ENCODE measurements around the gene LMOD3.

The LMOD3 gene

DNA sequence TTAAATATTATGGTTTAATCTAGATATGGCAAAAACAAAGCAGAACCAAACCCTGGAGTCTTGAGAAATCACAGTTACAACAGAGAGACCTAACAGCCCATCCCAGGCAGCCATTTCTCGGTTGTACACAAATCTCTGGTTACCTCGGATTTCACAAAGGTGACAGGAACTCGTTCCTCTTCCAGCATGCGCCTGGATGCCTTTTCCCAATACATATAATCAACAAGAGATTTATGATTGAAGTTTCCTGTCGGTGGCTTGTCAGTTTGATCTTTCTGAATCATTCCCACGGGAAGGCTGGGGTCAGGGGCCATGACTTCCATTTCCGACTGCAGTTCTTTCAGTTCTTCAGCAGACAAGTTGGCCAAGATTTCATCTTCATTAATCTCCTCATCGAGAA, 445 bp downstream of the LMOD3 start:
- DNase-seq (ENCODE audit: low spot score), result no peak

DNA sequence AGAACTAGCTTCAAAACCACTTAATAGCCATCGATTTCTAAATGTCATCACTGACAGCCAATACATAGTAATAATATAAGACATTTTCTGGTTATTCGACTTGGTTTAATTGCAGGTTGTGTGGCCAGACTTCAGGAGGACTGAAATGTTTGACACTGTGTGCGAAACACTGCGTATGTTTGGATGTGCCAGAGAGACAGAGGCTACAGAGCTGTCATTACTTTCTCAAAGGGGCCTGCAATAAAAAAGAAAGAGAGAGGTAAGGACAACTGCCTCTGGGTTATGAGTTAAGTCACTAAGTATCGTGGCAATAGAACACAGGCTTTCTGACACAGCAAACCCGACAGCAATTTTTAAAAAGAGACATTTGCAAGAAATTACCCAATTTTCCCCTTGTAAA, 882 bp downstream of the LMOD3 start:
- DNase-seq (ENCODE audit: low spot score), result no peak

DNA sequence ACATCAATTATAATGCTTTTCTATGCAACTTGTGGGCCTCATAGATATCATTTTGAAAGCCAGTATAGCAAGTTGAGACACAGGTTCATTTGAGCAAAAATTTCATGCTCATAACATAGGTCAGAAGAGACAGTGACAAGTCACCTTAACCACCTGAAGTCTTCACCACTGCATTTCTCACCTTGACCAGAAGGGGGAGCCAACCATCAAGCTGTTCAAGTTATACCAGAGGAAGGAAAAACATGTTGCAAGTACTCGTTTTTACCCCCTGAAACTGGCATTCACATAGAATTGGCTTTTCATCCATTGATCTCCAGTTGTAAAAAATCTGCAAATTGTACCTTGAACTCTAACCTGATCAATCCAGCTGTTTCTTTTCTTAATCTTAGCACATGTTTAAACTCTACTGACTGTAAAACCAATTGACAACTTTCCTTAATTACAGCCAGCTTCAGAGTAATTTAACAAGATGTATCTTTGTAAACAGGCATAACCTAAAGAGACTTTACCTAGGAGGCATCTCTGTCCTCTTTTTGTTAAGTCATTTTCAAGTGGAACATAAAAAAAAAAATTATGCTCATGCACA, 1.4 kb downstream of the LMOD3 start:
- DNase-seq (ENCODE audit: low spot score), result peak; percentile 84

DNA sequence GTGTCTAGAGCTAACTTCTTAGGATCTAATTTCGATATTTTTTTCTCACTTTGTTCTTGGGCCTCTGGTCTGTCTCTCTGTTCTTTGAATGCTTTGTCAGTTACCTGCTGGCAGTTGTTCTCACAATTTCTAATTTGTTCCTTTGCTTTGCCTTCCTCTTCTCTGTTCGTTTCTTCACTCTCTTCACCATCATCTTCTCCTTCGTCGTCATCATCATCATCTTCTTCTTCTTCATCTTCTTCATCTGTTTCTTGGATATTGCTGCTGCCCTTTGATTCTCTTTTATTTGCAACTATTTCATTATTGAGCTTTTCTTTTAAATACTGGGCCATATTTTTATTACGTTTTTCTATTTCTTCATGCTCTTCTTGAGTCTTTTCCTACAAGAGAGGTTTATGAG, 2.7 kb downstream of the LMOD3 start:
- DNase-seq (ENCODE audit: low spot score), result no peak

DNA sequence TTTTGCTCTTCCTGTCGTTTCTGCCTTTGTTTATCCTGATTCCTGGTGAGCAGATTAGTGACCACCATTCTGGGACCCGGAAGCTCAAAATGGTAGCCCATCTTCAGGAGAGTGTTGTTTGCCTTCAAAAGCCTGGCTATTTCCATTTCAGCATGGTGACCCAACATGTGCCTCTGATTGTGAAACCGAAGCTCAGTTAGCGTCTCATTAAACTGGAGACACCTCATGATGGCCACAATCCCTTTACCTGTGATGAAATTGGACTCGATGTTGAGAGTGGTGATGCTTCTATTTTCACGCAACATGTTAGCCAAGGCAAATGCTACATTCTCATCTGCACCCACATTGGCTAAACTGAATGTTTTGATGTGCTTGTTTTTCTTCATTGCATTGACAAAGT, 3.3 kb downstream of the LMOD3 start:
- DNase-seq (ENCODE audit: low spot score), result no peak

DNA sequence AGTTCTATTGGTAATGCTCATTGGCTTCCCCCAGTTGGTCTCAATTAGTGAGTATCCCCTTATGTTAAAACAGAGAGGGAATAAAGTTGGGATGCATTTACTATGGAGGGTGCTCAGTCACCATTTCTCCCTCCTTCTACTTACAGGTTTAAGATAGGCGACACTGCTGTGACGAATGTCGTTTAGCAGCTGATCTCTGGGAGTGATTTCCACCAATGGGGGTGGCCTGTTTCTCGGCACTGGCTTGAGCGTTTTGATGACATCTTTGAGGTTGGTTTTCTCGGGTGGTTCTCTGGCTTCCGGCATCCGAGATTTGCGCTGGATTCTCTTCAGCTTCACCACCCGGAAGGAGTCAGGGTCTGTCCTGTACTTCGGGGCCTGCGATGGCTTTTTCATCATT, 3.8 kb downstream of the LMOD3 start:
- no peak for DNase-seq (ENCODE audit: low spot score)

DNA sequence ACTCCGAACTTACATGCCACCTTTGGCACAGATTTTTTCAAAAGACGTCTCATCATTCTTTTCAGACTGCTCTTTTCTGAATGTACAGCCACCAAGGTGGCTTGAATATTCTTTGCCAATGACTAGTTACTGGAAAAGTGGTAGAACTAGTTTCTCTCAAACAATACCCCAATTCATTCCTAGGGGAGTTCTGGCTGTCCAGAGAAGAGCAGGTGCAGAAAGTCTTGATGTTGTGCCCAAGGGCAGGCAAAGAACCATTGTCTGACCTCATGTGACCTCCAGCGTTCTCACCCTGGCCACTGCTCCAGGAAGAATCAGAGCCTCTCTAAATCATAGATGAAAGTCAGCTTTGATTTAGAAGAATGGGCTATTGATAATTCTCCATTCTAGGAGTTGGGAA, 5.5 kb downstream of the LMOD3 start:
- DNase-seq (ENCODE audit: low spot score), result peak; percentile 95

DNA sequence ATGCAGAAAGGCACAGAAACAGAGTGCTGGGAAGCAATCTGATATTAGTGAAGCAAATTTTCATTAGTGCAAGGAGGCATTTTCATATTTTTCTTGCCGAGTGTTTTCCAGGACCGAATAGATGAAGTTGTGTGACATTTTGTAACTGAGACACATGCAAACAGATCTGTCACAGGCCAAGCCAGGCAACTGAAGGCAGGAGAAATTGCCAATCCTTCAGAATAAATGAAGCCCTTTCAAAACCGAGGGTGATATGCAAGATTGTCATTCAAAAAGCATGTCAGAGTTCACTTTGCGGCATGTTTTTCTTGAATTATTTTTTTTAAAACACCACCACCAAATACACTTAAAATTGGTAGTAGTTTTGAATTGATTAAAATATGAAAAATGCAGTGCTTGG, 6.2 kb downstream of the LMOD3 start:
- DNase-seq (ENCODE audit: low spot score), result peak; percentile 75

DNA sequence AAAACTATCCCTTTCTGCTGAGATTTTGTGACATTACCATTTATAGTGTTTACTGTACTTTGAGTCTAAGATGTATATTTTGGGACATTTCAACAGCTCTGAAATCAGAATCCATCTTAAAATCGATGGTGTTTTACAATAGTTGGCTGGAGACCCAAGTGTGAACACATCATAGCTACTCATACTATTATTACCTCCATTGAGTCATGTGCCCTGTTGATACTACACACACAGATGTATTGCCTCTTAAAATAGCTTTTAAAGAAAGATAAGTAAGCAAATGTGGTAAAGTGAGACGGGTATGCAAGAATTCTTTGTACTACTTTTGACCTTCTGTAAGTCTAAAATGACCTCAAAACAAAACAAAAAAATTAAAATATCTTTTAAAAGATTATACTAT, 6.7 kb downstream of the LMOD3 start:
- DNase-seq (ENCODE audit: low spot score), result no peak

DNA sequence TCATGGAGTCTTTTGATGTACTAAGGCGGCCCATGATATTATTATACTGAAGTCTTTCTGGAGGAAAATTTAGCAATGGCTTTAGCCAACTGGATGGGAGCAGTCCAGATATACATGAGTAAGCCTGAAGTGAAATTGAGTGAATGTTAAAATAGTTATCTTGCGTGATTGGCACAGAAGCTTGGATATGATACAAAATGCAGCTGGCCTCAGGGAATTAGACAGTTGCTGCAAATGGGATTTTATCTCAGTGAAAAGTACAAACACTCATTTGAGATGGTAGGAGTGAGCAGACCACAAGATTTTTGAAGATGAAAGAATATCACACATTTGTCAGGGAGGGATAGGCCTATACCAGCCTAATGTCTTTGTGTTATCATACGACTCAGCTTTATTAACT, 8.9 kb downstream of the LMOD3 start:
- DNase-seq (ENCODE audit: low spot score), result no peak

DNA sequence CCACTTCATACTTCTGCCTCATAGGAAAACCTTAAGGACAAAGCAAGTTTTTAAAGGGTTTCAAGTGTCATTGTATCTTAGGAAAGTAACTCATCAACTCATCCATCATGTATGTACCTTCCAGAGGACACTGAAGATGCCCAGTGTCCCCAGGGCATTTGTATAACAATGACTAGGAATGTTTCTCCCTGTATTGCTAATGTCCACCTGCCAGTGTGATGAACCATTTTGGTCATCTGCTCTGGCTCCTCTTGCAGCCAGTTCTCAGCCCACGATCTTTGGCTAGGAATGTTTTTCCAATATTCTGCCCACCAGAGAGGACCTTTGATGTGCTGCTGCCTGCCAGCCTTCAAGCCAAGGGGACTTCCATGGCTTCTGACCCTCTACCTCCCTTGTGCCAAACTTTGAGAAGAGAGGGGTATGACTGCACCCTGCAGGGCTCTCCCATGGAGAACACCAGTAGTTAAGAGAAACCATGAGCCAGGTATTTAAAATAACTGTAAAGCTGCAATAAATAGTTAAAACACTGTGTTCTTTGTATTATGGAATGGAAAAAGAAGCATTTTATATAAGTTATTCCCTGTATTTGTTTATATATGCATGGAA, 11.4 kb downstream of the LMOD3 start:
- no peak for DNase-seq (ENCODE audit: low spot score)

DNA sequence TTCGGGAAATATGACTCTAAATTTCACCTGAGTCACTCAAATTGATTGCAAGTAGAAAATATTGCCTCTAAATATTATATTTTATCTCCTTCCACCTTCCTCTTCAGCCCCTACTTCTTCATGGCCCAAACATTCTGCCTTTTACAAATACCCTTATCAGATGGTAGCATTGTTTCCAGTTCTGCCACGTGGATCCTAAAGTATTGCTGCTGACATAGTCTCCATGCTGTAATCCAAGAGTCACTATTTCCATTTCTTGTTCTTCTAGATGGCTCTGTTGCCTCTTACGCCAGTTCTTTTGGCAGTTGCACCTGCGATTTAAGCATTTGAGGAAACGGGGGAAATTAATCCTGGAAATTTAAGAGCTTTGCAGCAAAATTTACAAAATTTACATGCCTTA, 13.6 kb downstream of the LMOD3 start:
- DNase-seq (ENCODE audit: low spot score), result no peak

DNA sequence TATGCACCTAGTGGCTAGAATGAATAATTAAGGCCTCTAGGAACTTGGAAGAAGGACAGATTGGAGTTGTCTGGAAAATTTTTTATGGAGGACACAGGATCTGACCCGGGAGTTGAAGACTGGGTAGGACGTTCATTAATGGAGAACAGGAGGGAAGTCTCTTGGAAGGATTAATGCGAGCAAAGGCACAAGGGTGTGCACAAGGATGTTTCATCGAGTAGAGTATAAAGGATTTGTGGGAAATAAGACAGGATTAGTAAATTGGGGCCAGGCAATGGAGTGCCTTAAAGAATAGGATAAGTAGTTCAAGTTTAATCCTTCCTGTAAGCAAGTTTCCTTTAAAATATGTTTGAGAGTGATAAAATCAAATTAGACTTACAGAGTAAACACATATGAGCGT, 14.6 kb downstream of the LMOD3 start:
- no peak for DNase-seq (ENCODE audit: low spot score)

DNA sequence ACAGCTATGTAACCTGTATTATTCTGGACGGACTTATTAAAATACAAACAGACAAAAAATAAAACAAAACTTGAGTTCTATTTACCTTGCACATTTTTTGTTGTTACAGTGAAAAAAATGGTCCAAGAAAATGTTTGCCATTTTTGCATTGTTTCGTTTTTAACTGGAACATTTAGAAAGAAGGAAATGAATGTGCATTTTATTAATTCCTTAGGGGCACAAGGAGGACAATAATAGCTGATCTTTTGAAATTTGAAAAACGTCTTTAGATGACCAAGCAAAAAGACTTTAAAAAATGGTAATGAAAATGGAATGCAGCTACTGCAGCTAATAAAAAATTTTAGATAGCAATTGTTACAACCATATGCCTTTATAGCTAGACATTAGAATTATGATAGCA, 17.1 kb downstream of the LMOD3 start:
- no peak for DNase-seq (ENCODE audit: low spot score)

DNA sequence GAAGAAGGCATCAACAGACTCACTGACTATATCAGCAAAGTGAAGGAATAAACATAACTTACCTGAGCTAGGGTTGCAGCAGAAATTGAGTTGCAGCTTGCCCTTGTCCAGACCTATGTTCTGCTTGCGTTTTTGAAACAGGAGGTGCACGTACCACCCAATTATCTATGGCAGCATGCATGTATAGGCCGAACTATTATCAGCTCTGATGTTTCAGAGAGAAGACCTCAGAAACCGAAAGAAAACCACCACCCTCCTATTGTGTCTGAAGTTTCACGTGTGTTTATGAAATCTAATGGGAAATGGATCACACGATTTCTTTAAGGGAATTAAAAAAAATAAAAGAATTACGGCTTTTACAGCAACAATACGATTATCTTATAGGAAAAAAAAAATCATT, 17.8 kb downstream of the LMOD3 start:
- no peak for DNase-seq (ENCODE audit: low spot score)

DNA sequence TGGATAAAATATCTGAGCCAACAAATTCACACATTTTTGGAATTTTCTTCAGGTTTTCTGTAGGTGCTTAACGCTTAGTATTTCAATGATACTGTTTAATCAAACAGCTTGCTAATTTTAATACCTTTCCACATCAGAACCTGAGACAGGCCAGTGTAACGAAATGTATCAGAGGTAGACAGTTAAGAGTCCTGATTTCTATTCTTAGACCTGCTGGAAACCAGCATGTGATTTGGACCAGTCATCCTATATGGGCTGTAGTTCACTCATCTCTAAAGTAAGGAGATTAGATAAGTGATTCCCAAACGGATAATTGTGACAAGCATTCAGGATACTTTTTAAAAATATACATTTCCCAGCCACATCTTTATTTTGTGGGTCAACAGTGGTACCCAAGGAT, 19.3 kb downstream of the LMOD3 start:
- DNase-seq (ENCODE audit: low spot score), result no peak

DNA sequence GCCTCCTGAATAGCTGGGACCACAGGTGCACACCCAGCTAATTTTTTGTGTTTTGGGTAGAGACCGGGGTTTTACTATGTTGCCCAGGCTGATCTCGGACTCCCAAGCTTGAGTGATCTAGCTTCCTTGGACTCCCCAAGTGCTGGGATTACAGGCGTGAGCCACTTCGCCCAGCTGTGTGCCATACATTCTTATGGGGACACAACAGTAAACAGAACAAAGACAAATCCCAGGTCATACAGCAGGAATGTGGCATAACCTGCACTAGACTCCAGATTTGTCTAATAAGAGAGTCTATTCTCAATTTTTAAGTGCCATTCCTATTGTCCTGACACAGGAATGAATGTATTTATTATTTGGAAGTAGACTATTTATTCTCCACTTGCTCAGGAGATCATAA, 20.0 kb downstream of the LMOD3 start:
- DNase-seq (ENCODE audit: low spot score), result no peak

DNA sequence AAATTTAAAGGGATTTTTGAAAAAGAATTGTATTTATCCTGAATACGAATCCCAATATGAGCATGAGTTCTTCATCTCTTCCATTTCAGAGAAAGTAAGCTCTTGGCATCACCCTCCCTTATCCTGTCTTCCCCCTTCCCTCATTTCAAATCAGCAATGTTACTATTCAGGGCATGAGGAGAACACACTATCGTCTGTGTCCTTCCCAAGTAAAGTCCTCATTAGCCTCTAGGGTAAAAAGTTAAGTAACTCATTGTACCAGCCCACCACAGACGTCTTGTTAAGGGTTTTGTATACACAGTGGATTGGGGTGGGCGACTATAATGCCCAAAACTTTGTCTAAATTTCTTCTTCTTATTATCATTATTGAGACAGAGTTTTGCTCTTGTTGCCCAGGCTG, 22.8 kb downstream of the LMOD3 start:
- no peak for DNase-seq (ENCODE audit: low spot score)

DNA sequence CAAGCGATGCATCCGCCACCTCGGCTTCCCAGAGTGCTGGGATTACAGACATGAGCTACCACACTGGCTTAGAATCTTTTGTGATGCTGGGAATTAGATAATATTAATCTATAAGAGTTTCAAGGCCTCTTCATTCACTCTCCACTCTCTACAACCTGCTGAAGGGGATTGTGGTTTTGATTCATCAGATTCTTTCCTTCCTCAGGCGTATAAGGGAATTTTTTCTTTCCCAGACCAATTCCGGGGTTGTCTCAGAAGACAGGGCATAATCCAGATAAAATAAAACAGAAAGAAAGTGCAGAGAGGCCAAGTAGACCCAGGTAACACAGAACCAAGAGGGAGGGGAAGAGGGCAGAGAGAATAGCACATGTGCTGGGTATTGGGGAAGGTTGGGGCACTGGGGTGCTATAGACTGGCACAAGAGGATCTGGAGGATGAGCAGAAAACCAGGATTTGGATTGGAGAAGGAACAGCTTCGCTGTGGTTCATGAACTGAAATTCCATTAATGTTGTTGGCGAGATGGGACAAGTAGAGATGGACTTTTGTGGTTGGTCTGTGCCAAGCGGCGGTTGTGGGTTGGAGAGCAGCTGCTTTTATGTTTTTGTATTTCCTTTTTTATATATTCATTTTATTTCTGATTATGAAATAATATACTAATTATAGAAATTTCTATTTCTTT, 24.8 kb downstream of the LMOD3 start:
- DNase-seq (ENCODE audit: low spot score), result no peak

DNA sequence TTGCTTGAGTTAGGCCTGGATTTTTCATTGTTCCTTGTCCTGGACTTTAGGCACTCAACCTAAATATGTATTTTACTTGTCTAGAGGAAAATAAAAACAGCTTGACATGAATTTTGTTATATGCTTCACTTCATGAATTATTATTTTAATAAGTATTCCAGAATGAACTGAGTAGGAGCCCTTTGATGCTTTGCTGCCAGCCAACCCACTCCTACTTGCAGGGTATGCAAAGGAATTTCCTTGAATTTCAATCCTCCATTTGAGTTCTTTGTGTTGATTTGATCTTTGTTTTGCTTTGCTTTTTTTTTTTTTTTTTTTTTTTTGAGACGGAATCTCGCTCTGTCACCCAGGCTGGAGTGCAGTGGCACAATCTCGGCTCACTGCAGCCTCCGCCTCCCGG, 26.1 kb downstream of the LMOD3 start:
- DNase-seq (ENCODE audit: low spot score), result no peak

DNA sequence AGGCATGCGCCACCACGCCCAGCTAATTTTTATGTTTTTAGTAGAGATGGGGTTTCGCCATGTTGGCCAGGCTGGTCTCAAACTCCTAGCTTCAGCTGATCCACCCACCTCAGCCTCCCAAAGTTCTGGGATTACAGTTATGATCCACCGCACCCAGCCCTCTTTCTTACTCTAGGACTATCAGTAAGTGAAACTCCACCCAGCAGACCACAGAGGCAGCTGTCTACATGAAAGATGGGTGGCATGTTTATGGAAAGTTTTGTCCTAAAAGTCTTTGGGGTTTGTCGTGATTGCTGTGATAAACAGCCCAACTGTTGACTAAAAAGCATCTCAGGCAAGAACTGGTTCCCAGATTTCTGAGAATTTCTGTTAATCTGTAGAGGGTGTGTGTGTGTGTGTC, 26.8 kb downstream of the LMOD3 start:
- no peak for DNase-seq (ENCODE audit: low spot score)

DNA sequence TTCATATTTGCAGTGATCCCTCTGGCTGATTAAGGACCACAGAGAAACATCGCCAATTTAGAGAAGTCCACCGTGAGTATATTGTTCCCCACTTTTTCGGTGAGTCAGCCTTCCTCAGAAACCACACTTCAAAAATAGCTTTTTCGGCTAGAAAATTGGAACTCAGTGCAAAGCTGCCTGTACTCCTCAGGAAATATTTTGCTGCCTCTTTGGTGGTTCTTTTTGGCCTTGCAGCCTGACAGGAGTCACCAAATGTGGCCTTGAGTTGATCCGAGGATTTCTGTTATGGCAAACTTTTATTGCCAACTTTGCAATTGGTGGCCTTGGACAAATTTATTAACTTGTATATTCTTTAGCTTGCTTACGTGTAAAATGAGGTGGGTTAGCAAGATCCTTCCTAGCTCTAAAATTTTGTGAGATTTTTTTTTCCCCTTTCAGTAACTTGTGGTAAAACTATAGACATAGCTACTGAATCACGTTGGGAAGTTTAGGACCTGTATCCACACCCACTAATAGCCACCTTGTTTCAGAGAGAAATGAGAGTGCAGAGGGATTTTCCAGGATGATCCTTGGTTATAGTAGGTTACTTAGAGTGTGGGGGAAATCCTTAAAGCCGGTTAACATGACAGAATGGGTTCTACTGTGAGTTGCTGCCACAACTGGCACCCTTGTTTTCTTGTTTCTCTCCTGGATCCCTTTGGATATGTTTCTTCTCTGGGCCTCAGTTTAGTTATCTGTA, 27.8 kb downstream of the LMOD3 start:
- DNase-seq (ENCODE audit: low spot score), result no peak

DNA sequence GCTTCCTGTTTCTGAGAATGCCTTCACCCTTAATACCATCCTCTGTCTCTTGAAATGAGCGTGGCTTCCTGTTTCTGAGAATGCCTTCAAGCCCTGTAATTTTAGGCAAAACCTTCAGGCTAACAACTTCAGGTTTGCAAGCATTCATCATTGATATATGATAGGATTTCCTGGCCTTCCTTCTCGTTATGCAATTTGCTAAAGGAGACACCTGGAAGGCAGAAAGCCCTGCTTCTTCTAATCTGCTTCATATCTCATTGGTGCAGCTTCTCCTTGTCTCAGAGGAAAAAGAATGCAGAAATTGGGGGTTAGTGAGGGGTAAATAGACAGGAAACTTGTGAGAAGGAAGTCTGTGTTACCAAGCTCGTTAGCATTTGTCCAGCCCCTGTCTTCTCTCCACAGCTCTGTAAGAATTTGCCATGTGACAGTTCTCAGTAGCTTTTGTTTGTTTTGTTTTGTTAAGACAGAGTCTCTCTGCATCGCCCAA, 30.3 kb downstream of the LMOD3 start:
- DNase-seq (ENCODE audit: low spot score), result peak; percentile 86
